HG03460 (cell line): ENCODE measurements around the gene PCCA.
"Not testable (repeated sequence)": the region's sequence is repeated elsewhere in the genome, so short reads cannot be mapped to it uniquely, and the experiment has no call there.

ENCODE experiments used
- ATAC-seq: cut with Tn5 transposase; IDR thresholded peaks from one replicate; pipeline ENCODE4 v1.9.1; 2021; ENCODE audit not compliant: unreplicated experiment

Gene PCCA

DNA sequence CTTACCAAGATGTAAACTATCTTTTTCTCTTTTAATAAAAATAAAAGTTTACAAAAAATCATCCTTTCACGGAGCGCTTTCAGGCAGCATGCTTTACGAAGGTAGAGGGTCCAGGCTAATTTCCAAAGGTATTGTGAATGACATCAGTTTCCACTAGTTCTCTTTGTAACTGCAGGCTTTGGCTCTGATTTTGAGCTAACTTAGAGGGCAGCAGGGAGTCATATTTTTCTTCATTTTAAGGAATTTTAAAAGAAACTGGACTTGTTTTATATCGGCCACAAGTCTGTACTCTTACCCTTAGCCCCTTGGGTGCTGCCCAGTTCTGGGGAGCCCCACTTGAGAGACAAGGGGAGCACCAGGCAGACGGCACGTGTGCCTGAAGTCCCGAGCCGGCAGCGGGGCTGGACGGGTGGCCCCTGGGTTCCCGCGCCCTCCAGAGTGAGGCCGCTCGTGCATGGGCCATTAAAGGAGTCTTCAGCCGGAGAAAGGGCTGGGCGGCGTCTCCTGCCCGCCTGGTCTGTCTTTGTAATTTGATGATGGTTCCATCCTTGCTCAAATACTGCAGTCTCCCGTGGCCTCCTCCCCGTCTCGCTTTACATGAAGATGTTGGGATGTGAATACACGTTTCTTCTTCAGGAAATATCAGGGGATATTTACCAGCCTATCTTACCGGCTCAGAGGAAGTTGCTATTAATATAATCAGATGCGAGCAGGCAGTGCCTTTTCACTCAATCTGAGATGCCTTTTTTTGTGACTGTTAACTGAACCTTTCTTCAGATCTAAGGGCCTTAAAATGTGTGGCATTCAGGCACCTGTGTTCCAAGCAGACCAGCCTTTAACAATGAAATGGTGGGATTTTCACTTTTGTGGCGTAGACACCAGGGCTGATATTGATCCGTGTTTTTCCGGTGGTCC lies 432.3 kb downstream of the PCCA start:
- ATAC-seq, result no peak

GRCh38 chr13:100521851-100522617 lies 433.1 kb downstream of the PCCA start:
- ATAC-seq, result no peak

GRCh38 chr13:100522618-100523309 lies 433.9 kb downstream of the PCCA start:
- no peak for ATAC-seq

DNA sequence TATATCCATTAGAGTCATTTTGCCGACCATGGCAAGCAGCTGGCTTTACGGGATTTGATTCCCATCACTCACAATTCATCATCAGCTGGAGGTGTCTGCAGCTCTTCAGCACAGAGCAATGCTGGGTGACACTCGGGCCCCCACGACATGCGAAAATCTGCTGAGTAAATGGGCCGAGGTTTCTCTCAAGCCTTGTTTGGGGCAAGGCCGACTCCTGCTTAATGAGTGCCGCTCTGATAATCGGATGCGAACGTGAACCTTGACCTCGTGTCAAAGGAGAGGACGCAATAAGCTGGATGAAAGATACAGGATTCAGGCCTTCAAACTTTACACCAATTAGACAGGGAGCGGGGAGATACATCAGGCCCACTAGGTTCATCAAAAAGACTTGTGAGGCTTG lies 434.5 kb downstream of the PCCA start:
- no peak for ATAC-seq

- ATAC-seq, result no peak
Measured at GRCh38 chr13:100523981-100524386, 435.1 kb downstream of the PCCA start.

DNA sequence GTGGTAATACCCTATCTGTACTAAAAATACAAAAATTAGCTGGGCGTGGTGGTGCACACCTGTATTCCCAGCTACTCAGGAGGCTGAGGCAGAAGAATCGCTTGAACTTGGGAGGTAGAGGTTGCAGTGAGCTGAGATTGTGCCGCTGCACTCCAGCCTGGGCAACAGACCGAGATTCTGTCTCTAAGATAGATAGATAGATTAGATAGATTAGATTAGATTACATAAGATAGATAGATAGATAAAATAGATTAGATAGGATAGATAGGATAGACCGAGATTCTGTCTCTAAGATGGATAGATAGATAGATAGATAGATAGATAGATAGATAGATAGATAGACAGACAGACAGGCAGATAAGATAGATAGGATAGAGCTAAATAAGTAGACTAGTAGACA lies 435.8 kb downstream of the PCCA start:
- not testable (repeated sequence) for ATAC-seq

DNA sequence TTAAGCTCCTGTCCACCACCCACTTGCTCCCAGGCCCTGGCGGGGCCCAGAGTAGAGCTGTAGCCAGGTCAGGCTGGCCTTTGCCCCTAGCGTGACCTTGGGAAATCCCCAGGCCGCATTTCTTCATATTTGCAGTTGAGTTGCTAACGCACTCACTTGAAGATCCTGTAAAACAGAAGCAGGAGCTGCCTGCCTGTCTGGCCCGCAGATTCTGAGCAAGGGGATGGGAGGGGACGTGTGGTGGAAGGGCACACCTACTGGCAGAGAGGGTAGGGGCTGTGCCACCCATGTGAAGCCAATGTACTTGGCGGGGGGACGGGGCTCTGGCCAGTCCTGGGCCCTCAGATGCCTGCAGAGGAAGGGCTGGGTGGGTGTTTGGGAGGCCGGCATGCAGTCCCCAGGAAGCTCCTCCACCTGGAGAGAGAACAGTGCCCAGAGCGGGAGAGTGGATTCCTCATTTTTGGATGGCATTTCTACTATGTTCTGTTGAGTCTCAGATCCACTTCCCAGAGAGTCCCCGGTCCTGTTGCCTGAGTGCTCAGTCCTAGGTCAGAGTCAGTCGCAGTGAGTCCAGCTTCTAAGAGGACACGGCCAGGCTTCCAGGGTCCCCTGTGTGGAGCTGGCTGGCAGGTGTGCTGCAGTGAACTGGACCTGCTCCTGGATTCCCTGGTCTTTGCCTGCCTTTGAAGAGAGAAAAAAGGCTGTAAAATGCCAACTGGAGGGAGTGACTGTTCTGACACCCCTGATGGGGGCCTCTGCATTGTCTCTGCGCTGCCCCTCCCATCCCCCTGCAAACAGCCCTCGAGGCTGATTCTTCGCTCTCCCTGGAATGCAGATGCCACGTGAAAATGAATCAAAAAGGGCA lies 436.8 kb downstream of the PCCA start:
- no peak for ATAC-seq

GRCh38 chr13:100526318-100527000 lies 437.6 kb downstream of the PCCA start:
- ATAC-seq, result no peak

DNA sequence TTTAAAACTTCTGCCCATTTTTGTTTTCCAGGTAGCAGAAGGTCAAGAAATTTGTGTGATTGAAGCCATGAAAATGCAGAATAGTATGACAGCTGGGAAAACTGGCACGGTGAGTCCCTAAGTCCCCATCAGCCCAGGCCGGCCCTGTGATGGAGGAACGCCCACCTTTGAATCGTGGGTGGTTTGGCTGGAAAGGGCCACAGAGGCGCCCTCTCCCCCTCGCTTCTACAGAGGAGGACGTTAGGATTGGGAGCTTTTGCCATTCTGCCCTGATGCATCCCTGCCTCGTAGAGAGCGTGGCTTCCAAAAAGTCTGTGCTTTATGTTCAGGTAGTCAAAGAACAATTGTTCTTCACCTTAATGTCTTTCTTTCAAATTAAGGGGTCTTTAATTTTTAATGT lies 438.8 kb downstream of the PCCA start:
- no peak for ATAC-seq

DNA sequence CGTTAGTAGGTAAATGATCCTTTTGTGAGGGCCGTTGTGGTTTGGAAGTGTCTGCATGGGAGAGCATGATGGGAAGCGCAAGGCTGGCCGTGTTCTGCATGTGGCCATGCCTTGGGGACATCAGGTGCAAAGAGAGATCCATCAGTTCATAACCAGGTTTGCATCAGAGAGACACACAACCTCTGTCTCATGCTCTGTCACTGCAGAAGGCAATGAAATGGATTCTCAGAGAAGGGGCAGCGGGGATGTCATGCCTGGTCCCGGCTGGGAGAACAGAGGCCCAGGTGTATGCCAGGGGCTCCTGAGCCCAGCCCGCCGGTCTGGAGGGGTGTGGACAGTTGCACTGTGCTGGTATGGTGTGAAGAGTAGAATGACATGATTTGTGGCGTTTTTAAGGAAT lies 439.5 kb downstream of the PCCA start:
- ATAC-seq, result no peak

DNA sequence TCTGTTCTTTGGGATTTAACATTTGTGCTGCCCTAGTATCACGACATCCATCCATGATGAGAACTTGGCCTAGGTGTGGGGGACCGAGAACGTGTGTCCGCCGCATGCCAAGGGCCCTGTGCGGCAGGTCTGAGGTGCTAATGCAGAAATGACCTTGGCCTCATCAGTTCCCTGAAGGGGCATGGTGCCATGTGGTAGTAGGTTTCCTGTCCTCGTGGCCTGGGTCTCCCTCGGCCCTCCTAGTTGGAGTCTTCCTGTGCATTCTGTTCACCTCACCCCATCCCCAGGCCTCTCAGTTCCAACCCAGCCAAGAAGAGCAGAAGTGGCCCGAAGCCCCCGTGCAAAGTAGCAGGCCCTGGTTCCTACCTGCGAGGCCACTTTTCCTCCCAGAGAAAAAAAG lies 439.9 kb downstream of the PCCA start:
- no peak for ATAC-seq

DNA sequence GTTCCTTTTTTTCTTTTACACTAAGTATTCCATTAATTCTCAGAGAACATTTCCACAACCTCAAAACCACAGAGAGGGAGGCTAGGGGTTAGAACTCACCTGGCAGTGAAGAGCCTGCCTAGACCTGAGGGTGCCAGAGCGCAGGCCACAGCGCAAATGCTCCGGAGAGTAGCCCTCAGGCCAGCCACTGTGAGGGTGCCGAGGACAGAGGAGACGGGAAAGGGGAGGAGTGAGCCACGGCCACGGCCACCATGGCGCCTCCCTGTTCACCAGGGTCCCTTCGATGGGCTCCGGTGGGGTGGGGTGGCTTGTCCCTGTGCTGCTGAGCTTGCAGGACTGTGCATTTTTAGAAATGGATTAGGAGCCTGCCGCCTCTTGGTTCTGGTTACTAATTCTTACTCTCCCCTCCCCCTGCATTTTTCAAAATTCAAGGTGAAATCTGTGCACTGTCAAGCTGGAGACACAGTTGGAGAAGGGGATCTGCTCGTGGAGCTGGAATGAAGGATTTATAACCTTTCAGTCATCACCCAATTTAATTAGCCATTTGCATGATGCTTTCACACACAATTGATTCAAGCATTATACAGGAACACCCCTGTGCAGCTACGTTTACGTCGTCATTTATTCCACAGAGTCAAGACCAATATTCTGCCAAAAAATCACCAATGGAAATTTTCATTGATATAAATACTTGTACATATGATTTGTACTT lies 440.9 kb downstream of the PCCA start:
- no peak for ATAC-seq

GRCh38 chr13:100530671-100531213 lies 441.8 kb downstream of the PCCA start:
- ATAC-seq, result no peak

GRCh38 chr13:100532090-100532766 lies 443.3 kb downstream of the PCCA start:
- no peak for ATAC-seq

GRCh38 chr13:100532836-100533435 lies 444.0 kb downstream of the PCCA start:
- no peak for ATAC-seq

- no peak for ATAC-seq
Measured at GRCh38 chr13:100533588-100534041, 444.7 kb downstream of the PCCA start.

DNA sequence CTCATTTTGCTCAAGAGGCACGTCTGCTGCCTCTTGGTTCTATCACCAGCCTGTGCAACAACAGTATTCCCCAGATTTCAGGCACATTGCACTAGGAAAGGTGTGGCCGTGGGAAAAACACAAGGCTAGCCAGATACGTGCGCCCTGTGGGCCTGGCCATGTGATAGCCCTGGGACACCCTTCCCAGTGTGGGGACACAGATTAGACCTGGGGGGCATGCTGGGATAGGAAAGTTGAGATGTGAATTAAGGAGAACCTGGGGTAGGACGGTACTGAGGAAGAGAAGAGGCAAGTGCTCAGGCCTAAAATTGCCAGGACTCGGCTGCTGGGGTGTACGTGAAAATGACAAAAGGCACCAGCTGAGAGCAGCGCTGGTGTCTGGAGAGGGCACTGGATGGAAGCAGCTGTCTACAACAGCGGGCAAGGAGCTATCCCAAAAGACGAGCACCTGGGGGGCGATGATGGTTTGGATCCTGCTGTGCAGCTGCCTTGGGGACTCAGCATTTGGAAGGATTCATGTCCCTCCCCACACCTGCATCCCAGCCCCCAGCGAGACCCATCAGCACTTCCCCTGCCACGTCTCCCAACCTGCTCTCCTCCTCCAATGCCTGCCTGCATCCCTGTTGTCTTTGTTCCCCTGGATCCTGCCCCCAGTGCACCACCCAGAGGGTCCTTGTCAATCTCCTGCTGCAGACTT lies 445.4 kb downstream of the PCCA start:
- ATAC-seq, result no peak
